ENCODE data around the gene SMIM27.

SMIM27 gene

DNA sequence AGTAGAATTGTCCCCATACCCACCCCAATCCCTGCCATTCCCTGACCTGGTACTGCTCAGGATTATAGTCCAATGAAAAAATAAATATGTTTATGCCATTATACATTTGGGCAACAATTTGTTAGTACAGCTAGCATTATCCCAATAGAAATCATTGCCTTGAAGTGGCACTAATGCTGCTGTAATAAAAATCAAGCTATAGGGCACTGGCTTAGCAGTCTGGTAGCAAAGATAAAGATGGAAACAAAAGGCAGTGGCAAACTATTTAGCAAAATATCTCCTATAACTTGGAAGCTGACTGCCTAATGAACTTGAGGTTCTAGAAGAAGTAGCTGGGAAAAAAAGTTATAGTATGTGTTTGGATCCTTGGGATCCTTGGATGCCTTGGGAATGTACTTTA lies 2.5 kb downstream of the SMIM27 start:
- no peak for DNase-seq

DNA sequence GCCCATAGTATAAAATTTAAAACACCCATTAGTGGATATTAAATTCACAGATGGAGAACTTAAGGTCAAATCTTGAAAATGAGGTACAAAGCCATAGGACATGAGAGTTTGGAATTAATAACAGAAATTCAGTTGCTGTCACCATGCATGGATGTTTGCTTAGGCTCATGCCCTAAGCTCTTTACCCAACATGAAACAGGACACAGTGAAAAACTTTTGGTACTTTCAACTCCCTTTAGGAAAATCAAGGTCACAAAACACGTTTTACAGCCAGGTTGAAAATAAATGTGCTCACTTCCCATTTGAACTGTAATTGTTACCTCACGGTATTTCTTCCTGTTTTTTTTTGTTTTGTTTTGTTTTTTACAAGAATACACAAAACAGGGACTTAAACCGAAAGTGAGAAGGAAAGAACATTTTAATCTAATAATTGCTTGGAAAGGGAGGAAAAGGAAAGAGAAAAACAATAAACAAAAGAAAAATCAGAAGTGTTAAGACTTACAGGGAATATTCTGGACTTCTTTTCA lies 6.3 kb downstream of the SMIM27 start:
- no peak for DNase-seq

DNA sequence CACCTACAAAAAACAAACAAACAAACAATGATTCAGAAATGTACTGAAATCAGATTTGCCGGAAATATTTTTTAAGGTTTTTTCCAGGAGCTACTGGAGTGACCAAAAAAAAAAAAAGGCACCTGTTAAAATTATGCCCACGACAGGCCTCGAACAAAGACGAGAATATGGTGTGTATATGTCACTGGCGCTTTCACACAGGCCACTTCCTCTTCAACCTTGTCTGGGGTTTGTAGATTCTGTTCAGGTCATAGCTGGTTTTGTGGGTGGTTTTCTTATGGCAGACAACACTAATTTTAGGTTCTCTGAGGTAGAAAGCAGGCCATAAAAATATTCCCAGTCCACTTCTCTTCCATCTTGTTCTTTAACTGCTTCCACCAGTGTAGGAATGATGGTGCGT lies 13.8 kb downstream of the SMIM27 start:
- DNase-seq = no peak

DNA sequence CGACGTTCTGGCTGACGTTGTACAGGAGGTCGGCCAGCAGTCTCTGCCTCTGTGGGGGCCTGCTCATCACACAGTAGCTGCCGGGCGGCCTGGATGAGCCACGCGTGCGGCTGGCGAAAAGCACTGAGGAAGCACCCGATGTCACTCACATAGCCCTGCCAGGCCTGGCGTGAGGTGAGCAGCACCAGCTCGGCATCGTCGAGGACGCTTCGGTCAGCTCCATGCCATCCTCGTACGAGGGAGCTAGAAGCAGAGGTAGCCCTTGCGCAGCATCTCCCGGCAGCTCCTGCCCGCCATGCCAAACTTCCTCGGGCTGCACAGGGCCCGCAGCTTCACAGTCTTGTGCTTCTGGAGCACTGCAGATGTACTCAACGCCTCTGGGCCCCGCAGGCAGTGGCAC lies 14.6 kb downstream of the SMIM27 start:
- no peak for DNase-seq

- DNase-seq = no peak
These were observed 18.1 kb downstream of the SMIM27 start for GRCh38 chr9:32570262-32570661.

- peak in 44 of 56 donors; percentile 4 to 81 (median 34) for DNase-seq
These were observed 20.1 kb downstream of the SMIM27 start for GRCh38 chr9:32571969-32572899.

DNA sequence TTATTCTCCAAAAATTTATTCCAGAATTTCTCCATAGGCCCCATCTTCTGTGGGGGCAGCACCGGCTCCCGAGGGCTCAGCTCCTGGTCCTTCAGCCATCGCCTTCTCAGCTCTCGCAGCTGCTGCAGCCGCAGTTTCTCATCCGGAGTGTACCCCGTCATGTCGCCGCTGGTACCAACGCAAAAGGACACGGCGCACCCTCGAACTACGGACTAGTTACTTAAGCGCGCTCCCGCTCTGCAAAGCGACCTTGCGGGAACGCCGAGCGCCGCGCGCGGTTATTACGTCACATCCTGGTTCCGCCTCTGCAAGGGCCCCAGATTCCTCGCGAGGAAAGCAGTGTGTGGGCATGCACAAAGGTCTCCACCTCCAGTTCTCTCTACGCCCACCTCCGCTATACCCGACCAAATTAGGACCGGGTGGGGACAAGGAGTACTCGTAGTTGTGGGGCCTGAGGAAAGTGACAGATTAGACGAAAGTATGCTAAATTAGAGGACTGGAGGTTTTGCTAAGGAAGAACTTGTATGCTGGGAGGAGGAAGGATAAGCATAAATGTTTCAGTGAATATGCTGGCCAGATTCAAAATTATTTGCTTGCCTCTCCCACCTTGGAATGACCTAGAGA lies 20.9 kb downstream of the SMIM27 start, which contains the start of gene NDUFB6:
Gene NDUFB6, minus strand, starts transcription at position 260 of the 624 bp plus-strand sequence. Its CDS starts 99 bp downstream, at position 161.
- peak; percentile 33 to 97 (median 88) for DNase-seq

GRCh38 chr9:32573821-32574220 lies 21.7 kb downstream of the SMIM27 start:
- no peak for DNase-seq

DNA sequence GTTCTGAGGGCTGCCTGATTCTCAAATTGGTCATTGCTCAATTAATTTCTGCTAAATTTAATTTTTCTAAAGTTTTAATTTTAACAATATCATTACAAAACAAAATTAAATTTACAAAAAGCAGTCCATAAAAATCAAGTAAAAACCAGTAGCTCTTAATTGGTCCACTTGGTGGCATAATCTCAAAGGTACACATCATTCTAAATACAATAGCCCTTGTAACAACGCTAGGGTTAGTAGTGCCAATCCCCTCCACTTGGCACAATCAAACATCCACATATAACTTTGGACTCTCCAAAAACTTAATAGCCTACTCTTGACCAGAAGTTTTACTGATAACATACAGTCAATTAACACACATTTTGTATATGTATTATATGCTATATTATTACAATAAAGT lies 22.7 kb downstream of the SMIM27 start:
- no peak for DNase-seq

DNA sequence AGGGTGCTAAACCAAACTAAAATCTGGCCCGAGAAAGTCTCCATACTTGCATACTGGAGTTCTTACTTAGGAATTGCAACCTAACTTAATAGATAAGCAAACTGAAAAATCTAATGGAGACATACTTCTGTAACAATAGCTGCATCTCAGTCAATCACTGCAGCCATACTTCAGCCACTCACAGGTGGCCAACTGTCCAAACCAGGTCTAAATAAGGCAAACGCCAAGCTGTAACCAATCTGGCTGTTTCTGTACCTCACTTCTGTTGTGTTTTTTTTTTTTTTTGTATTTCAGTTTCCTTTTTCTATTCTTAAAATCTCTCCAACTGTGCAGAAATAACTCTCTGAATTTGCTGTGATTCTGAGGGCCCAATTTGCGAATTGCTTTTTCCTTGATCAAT lies 25.2 kb downstream of the SMIM27 start:
- DNase-seq = no peak

- DNase-seq = no peak
These were observed 26.8 kb downstream of the SMIM27 start for GRCh38 chr9:32578976-32579375.

DNA sequence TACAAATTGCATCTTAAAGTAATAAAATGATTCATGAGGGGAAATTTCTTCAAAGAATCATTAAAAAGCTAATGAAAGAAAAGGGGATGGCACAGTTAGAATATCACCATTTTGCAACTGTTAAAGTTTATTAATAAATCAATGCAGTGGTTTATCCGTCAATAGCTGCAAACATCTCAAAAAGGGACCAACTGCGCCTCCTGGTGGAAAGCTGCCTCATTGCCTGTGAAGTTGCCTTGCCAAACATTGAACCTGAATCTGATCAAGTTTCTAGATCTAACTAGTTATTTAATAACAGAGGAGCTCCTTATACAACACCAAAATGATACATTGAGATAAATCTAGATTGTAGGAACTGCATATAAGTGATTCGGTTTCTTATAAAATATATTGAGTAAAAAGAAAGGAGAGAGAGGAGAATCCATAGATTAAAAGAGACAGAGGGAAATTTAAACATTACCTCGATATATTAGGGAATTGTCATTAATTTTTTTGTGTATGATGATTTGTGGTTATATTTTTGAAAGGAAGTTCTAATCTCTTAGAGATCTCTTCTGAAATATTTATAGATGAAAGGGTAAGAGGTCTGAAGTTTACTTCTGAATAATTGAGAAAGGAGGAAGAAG lies 27.7 kb downstream of the SMIM27 start:
- DNase-seq = peak in 45 of 56 donors; percentile 3 to 85 (median 29)

GRCh38 chr9:32580631-32581300 lies 28.6 kb downstream of the SMIM27 start:
- DNase-seq = no peak

- peak in 11 of 56 donors; percentile 1 to 56 (median 4) for DNase-seq
These were observed 29.5 kb downstream of the SMIM27 start for GRCh38 chr9:32581512-32582143.

- DNase-seq = no peak
These were observed 32.7 kb downstream of the SMIM27 start for GRCh38 chr9:32584784-32585183.

- no peak for DNase-seq
These were observed 35.8 kb downstream of the SMIM27 start for GRCh38 chr9:32587901-32588300.

GRCh38 chr9:32589083-32589723 lies 37.1 kb downstream of the SMIM27 start:
- no peak for DNase-seq

DNA sequence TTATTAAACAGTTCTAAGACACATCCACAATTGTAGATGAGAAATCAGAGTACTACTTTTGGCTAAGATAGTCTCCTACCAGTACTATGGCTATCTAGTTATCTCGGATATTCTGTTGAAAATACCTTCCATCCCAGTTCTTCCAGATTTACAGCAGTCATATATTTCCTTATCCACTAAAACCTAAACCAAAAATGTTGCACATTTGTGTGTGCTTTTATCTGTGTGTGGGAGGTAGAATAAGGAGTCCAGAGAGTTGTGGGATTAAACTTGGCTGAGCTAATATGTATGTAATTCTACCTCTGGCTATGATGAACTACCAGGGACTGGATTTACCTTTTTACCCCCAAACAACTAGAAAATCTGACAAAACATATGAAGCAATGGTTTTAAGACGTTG lies 38.3 kb downstream of the SMIM27 start:
- no peak for DNase-seq

DNA sequence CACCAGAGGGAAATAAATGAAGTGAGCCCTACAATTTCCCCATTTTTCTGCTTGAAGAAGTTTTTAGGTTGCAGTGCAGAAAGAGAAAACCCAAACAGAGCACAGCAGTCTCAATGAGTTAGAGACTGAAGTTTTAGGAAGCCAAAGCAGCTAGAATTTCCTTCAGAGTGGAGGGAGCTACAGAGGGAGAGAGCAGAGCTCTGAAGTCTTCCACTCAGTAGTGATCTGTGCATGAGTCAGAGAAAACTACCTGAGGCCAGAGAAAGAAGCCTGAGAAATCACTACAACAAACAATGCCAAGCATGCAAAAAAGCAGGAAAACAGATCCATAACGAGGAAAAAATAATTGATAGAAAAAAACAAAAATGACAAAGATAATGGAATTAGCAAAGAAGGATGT lies 38.8 kb downstream of the SMIM27 start:
- no peak for DNase-seq

Data from nucleus accumbens (tissue), 56 donors.